Measurements from ENCODE around the gene SPATA6.
"Not testable (repeated sequence)": the region's sequence is repeated elsewhere in the genome, so short reads cannot be mapped to it uniquely, and the experiment has no call there.

SPATA6 gene

GRCh38 chr1:48471691-48472576, at the start of gene SPATA6:
Gene SPATA6, minus strand, starts transcription at chr1:48472204. Its CDS starts 196 bp downstream, at chr1:48472008.
- DNase-seq, result peak; percentile 97

DNA sequence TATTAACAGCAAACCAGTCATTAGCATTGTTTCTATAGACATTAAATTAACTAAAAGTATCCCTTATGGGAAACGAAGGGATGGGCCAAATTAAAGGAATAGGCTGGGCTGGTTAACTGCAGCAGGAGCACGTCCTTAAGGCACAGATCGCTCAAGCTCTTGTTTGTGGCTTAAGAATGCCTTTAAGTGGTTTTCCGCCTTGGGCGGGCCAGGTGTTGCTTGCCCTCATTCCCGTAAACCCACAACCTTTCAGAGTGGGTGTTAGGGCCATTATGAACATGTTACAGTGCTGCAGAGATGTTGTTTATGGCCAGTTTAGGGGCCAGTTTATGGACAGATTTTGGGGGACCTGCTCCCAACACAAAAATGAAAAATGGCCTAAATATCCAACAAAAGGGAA, 47.9 kb upstream of the SPATA6 start:
- DNase-seq, result not testable (repeated sequence)

GRCh38 chr1:48506870-48507269, 34.9 kb upstream of the SPATA6 start:
- DNase-seq, result no peak

DNA sequence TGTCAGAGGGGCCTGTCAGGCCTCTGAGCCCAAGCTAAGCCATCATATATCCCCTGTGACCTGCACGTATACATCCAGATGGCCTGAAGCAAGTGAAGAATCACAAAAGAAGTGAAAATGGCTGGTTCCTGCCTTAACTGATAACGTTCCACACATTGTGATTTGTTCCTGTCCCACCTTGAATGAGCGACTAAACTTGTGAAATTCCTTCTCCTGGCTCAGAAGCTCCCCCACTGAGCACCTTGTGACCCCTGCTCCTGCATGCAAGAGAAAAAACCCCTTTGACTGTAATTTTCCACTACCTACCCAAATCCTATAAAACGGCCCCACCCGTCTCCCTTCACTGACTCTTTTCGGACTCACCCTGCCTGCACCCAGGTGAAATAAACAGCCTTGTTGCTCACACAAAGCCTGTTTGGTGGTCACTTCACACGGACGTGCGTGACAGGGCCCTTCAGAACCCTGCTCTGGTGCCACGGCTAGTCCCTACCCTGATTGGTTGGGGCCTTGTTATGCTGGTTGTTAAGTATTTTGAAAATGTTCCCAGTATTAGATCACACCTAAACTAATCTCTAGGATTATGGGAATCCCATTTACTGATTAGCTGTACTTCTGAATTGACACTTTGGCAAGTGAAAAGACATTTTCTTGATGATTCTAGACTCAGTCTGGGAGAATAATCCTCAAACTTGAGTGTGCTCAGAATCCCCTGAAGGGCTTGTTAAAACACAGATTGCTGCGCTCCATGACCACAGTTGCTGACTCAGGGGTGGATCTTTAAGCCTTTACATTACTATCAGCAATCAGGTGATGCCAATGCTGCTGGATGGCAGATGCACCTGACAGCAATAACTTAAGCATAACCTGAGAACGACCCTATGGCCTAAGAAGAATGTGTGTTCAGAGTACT, 28.8 kb upstream of the SPATA6 start:
- no peak for DNase-seq

- no peak for DNase-seq
Measured at GRCh38 chr1:48499211-48499735, 27.3 kb upstream of the SPATA6 start.

DNA sequence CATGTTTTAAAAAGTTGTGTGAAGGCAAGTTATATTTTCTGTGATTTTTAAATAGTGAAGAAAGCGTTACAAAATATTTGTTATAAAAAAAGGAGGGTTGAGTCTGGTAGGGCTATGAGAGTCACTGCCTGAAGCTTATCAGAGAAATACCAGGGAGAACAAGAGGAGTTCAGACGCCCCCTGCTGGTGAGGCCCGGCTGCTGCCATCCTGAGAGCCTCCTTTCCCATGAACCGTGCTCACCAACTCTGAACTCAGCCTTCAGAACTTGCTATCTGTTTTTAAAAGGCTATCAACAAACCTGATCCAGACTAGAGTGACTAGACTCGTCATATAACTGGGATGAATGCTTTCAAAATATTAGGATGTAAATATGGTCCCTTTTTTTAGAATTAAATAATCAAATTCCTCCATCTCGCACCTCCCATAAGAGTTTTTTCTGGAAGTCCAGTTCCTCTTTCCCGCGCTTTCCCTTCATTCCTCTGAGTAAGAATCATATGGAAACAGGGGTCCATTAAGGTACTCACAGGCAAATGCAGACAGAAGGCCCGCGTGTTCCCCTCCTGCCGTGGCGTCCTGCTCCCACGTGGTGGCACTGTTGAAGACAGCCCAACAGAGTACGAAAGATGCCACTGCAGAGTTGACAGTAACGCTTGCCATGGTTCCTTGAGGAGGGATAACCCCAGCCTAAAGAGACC, 26.2 kb upstream of the SPATA6 start:
- DNase-seq, result peak; percentile 84

- DNase-seq, result no peak
Measured at GRCh38 chr1:48495911-48496310, 23.9 kb upstream of the SPATA6 start.

GRCh38 chr1:48495166-48495565, 23.2 kb upstream of the SPATA6 start:
- no peak for DNase-seq

DNA sequence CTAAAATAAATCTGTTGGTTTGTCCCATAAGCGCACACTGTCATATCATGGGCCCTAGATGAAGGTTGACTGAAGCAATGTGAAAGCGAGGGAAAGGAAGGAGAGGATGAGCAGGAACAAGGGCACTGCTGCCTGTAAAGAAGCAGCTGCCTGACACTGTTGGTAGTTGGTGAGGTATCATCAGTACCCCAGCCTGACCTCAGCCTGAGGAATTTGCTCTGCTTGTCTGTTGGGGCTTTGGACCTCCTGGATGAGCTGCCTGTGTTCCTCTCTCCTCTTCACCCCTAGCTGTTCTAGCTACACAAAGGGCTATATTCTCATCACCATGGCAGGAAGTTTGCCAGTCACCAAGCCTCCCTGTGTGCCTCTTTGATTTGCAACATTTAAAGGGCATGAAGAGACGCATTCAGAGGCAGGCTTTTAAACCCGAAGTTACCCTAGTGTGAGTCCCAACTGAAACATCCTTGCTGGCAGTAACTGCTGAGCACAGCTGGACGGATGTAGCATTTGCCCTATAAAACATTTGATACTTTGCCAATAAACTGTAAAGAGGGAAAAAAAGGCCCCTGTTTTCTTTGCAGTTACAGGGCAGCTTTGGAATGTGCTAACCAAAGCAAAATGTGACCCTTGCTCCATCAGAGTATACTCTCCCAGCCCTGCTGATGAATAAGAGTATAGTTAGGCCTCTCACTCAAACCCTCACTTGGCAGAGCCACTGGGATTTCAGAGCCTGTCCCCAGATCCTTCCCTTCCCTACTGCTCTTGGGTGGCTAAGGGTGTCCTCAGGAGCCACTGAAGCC, 22.2 kb upstream of the SPATA6 start:
- DNase-seq, result no peak

DNA sequence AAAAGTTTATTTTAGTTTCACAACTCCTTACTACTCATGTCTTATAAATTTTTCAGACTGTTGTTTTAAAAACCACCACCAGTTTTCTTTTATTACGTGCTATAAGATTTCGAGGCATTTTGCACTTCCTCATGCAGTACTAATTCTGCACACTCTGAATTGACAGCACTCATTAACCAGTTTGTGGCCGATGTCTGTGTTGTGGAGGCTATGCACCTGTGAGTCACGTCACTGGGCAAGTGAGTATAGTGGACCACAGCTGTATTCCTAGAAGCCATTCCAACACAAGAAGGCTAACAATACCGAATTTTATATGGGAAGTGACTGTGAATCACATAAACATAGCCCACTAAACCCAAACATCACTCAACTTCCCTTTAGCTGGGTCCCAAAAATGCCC, 21.0 kb upstream of the SPATA6 start:
- no peak for DNase-seq

DNA sequence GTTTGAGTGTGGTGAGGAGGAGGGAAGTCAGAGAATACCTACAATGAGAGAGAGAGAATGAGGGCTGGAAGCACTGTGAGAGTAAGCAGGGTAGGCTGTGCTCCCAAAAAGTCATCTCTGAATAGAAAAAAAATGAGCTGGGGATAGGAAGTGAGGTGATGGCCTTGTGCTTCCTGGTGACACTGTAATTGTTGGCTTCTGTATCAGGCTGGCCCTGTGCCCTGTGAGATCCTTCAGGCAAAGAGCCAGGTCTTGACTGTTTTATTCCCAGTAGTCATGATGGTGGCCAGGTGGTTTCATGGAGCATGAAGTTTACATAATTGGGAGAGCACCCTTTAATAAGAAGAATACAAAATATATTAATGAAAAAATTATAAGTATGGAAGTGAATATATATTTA, 20.4 kb upstream of the SPATA6 start:
- DNase-seq, result no peak

GRCh38 chr1:48488721-48489120, 16.7 kb upstream of the SPATA6 start:
- DNase-seq, result no peak

GRCh38 chr1:48480504-48480903, 8.5 kb upstream of the SPATA6 start:
- no peak for DNase-seq

DNA sequence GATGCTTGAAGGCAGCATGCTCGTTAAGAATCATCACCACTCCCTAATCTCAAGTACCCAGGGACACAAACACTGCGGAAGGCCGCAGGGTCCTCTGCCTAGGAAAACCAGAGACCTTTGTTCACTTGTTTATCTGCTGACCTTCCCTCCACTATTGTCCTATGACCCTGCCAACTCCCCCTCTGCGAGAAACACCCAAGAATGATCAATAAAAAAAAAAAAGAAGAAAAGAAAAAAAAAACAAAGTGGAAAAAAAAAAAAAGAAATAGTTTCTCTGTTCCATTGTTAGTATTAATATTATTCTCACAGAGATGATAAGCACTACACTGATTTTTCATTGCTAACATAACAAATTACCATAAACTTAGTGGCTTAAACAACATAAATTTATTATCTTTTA, 8.0 kb upstream of the SPATA6 start:
- DNase-seq, result not testable (repeated sequence)

- DNase-seq, result no peak
Measured at GRCh38 chr1:48472638-48473037, 634 bp upstream of the SPATA6 start.

DNA sequence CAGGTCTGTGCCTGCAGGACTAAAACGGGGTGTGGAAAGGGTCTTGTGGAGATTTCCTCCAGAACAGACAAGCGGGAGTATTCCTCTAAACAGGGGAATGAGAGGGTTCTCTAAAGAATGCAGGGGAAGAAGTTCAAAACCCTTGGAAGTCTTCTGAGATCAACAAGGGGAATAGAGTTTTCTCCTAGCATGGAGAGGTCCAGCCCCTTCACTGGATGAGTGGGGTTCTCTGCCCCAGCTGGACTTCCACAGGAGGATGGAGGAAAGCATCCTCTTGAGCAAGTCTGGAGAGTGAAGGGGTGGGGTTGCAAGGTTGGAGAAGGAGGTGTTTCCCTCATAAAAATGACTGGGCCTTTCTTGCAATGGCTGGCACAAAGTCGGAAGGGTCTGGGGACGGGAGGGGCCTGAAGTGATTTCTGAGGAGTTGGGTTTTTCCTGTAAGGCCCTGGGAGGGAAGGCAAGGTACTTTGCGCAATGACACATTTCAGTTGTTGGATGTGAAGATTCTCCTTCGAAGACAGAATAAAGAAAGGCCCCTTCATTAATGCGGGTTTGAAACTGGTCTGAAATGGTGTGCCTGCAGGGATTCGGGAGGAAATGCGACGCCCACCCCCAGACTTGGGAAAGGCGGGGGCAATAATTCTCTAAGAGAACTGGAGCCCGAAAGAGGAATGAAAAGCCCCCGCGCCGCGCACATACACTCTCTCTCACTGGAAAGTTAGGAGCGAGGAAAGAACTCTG, 884 bp downstream of the SPATA6 start:
- no peak for DNase-seq

- DNase-seq, result no peak
Measured at GRCh38 chr1:48470481-48470855, 1.5 kb downstream of the SPATA6 start.

GRCh38 chr1:48469616-48470480, 2.2 kb downstream of the SPATA6 start:
- no peak for DNase-seq

GRCh38 chr1:48466594-48466993, 5.4 kb downstream of the SPATA6 start:
- no peak for DNase-seq

GRCh38 chr1:48462716-48463302, 9.2 kb downstream of the SPATA6 start:
- no peak for DNase-seq
